ENCODE data around the gene RNF112. TPM values are rescaled to one million over a fixed set of nuclear protein-coding genes. Genes with fewer than 3 reads are reported as not detected.

Gene RNF112
- total and polyA plus RNA-seq, 2 of the 13 experiments (the other 11 are each of a cell fraction or from before 2014, with no cell fraction given) = 0.05 TPM; not detected in 1

- TF ChIP-seq, protein P1, sequence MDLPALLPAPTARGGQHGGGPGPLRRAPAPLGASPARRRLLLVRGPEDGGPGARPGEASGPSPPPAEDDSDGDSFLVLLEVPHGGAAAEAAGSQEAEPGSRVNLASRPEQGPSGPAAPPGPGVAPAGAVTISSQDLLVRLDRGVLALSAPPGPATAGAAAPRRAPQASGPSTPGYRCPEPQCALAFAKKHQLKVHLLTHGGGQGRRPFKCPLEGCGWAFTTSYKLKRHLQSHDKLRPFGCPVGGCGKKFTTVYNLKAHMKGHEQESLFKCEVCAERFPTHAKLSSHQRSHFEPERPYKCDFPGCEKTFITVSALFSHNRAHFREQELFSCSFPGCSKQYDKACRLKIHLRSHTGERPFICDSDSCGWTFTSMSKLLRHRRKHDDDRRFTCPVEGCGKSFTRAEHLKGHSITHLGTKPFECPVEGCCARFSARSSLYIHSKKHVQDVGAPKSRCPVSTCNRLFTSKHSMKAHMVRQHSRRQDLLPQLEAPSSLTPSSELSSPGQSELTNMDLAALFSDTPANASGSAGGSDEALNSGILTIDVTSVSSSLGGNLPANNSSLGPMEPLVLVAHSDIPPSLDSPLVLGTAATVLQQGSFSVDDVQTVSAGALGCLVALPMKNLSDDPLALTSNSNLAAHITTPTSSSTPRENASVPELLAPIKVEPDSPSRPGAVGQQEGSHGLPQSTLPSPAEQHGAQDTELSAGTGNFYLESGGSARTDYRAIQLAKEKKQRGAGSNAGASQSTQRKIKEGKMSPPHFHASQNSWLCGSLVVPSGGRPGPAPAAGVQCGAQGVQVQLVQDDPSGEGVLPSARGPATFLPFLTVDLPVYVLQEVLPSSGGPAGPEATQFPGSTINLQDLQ (CRISPR knock-in tag; IDR thresholded peaks at IDR 0.05) = no peak
- no peak for TF ChIP-seq ZNF639 (CRISPR knock-in tag; conservative IDR thresholded peaks at IDR 0.05)
- TF ChIP-seq ZNF841 (CRISPR knock-in tag; IDR thresholded peaks at IDR 0.05; ENCODE audit: borderline replicate concordance) = no peak
- no peak for TF ChIP-seq RXRB (CRISPR knock-in tag; IDR thresholded peaks at IDR 0.05; ENCODE audit: borderline replicate concordance)
- TF ChIP-seq, protein P2, sequence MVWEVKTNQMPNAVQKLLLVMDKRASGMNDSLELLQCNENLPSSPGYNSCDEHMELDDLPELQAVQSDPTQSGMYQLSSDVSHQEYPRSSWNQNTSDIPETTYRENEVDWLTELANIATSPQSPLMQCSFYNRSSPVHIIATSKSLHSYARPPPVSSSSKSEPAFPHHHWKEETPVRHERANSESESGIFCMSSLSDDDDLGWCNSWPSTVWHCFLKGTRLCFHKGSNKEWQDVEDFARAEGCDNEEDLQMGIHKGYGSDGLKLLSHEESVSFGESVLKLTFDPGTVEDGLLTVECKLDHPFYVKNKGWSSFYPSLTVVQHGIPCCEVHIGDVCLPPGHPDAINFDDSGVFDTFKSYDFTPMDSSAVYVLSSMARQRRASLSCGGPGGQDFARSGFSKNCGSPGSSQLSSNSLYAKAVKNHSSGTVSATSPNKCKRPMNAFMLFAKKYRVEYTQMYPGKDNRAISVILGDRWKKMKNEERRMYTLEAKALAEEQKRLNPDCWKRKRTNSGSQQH (CRISPR knock-in tag; IDR thresholded peaks at IDR 0.05; ENCODE audit: low read depth) = no peak
- no peak for TF ChIP-seq ZNF343 (CRISPR knock-in tag; IDR thresholded peaks at IDR 0.05)
- no peak for TF ChIP-seq HNF4G (IDR thresholded peaks at IDR 0.05; ENCODE audit: borderline replicate concordance, low read depth, low read length)
- no peak for TF ChIP-seq HNF4G (CRISPR knock-in tag; IDR thresholded peaks at IDR 0.05; ENCODE audit: borderline replicate concordance, low read depth)
Observed at GRCh38 chr17:19372866-19373504, 38.0 kb upstream of the RNF112 start (continued).

Data from HepG2 (cell line).